ENCODE results near the gene AMOTL1.

Gene AMOTL1

DNA sequence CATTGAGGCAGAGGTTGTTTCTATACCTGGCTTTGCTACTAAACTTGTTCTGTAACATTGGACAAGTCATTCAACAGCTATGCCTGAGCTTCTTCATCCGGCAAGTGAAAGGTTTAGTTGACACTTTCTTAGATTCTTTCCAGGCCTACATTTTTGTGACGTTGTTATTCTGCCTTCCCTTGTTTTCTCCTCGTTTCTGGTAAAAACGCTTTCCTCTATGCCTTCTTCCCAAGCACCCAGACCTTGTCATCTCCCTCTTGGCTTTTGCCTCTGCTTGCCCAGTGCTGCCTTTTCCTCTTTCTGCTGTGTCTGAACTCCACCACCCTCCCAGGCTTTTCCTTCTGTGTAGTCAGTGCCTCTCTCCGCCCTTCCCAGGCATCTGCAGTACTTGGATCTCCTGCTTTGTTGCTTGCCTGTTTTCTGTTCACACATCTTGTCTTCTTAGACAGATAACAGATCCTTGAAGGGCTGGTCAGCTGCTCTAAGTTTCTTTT lies 1.4 kb upstream of the AMOTL1 start:
- TF ChIP-seq, protein P1, sequence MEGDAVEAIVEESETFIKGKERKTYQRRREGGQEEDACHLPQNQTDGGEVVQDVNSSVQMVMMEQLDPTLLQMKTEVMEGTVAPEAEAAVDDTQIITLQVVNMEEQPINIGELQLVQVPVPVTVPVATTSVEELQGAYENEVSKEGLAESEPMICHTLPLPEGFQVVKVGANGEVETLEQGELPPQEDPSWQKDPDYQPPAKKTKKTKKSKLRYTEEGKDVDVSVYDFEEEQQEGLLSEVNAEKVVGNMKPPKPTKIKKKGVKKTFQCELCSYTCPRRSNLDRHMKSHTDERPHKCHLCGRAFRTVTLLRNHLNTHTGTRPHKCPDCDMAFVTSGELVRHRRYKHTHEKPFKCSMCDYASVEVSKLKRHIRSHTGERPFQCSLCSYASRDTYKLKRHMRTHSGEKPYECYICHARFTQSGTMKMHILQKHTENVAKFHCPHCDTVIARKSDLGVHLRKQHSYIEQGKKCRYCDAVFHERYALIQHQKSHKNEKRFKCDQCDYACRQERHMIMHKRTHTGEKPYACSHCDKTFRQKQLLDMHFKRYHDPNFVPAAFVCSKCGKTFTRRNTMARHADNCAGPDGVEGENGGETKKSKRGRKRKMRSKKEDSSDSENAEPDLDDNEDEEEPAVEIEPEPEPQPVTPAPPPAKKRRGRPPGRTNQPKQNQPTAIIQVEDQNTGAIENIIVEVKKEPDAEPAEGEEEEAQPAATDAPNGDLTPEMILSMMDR (IDR thresholded peaks at IDR 0.05; ENCODE audit: low read depth, low read length) = no peak
- no peaks in the 10 kb centered on the region for H3K27me3 ChIP-seq (ENCODE audit: insufficient read depth, low read depth, severe bottlenecking)
- DNase-seq = no peak
- H3K36me3 ChIP-seq = peaks cover 17% of the 10 kb centered on the region
- no peaks in the 10 kb centered on the region for H3K9me3 ChIP-seq (ENCODE audit: severe bottlenecking)
- H3K27ac ChIP-seq = no peak overlapping the region
- H3K4me3 ChIP-seq (ENCODE audit: low read depth, low read length) = no peak overlapping the region

DNA sequence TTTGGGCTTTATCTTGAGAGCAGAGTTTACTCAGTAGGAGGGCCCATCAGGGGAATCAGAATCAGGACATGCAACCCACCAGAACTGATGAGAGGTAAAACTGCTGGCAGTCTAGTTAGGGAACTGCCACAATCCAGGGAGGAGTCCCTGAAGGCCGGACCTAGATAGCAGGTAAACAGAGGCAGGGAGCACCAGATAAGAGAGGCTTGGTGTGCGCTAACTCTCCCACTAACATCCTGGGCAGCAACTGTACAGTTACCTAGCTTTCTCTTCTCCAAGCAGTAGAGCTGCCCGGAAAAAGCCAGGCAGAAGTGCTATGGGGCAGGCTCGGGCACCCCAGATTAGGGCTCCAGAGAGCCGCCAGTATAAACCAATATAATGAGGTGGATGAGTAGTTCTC lies 865 bp upstream of the AMOTL1 start:
- Histone ChIP-seq H3K27ac (peak overlapping the region; percentile 96), H3K36me3 (peaks cover 17% of the 10 kb centered on the region), H3K4me3 (ENCODE audit: low read depth, low read length) (peak overlapping the region; percentile 91), H3K9me3 (ENCODE audit: severe bottlenecking) (no peaks in the 10 kb centered on the region), H3K27me3 (ENCODE audit: insufficient read depth, low read depth, severe bottlenecking) (no peaks in the 10 kb centered on the region)
- DNase-seq = no peak
- TF ChIP-seq, protein P1 (IDR thresholded peaks at IDR 0.05; ENCODE audit: low read depth, low read length) = no peak

DNA sequence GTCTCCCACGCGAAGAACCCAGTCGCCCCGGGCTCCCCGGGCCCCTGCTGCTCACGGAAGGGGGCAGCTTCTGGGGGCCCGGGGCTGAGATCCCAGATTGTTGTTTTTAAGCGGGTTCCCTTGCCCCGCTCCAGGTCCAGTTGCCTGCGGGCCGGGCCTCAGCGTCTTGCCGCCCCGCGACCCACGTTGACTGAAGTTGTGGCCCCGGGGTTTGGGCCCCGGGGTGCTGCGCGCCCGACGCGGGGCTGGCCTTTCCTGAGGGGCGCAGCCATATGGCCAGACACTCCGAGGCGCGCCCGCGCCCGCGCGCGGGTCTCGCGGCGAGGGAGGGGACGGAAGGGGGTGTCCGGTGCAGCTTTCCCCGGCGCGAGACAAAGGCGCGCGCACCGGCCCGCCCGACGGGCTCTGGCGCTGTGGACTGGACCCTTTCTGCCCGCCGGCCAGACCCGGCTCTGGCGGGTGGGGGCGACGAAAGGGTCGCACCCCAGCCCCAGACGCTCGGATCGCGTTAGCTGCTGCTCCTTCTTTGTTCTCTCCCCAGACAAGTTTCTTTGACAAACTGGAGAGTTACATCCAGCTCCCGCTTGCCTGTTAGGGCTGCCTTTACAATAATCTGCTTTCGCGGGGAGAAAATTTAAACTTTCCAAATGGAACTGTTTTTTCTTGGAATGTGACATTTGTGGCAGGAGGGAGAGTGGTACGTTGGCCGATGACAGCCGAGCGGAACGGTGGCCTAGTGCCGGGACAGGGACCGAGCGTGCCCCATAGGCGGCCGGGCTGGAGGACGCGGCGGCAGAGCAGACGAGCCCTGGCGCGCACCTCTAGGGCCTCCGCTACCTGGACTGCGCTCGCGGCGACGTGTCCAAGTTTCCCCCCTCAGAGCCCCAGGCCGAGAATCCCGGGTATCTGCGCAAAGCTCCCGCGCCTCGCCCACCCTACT lies 716 bp downstream of the AMOTL1 start:
- Histone ChIP-seq H3K36me3 (peaks cover 17% of the 10 kb centered on the region), H3K27me3 (ENCODE audit: insufficient read depth, low read depth, severe bottlenecking) (no peaks in the 10 kb centered on the region), H3K9me3 (ENCODE audit: severe bottlenecking) (no peaks in the 10 kb centered on the region), H3K4me3 (ENCODE audit: low read depth, low read length) (peak overlapping the region; percentile 91), H3K27ac (peak overlapping the region; percentile 96)
- peak; percentile 49 for DNase-seq
- TF ChIP-seq, protein P1 (IDR thresholded peaks at IDR 0.05; ENCODE audit: low read depth, low read length) = no peak

DNA sequence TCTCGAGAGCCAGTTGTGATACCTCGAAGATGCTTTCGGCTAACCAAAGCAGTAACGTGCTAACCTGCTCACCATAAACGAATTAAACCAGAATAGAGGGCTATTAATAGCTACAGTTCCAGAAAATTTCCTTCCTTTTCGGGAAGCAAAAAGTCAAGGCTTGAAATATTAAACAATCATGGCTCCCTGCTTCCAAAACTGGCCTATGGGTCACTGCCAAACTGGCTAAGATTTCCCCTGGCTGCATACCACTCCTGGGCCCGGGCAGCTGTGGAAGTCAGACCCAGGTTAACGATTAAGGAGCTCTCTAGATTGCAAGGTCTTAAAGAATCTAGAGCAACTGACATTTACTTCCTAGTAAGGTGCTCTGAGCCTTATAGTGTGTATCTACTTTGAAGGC lies 1.7 kb downstream of the AMOTL1 start:
- H3K36me3 ChIP-seq = peaks cover 17% of the 10 kb centered on the region
- TF ChIP-seq, protein P1 (IDR thresholded peaks at IDR 0.05; ENCODE audit: low read depth, low read length) = no peak
- DNase-seq = no peak
- H3K27ac ChIP-seq = peak overlapping the region; percentile 96
- H3K27me3 ChIP-seq (ENCODE audit: insufficient read depth, low read depth, severe bottlenecking) = no peaks in the 10 kb centered on the region
- no peaks in the 10 kb centered on the region for H3K9me3 ChIP-seq (ENCODE audit: severe bottlenecking)
- peak overlapping the region; percentile 91 for H3K4me3 ChIP-seq (ENCODE audit: low read depth, low read length)

DNA sequence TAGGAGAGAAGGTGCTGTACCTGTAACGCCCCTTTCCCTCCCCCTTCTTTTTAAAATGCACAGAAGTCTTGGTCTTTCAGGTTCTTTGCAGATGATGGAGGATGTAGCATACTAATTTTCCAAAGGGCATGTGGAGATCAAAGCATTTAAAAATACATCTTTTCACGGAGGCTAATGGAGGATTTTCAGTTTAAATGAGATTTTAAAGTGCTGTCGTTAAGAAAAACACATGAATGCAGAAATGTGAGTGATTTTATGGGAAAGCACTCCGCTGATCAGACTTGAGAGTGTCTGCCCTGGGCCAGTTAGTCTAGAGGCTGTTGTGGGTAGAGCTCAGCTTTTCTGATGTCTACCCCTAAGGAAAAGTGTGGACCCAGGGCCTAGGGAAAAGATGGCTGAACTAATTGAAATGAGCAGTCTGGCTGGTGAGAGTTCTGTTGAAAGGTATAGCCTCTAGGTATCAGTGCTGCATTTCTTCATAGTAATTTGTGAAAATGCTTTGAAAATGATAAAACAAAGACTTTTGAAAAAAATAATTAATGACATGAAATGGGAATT lies 2.5 kb downstream of the AMOTL1 start:
- no peak for DNase-seq

More for the DNA sequence above, 2.5 kb downstream of the AMOTL1 start:
- no peak overlapping the region for H3K27ac ChIP-seq
- no peak overlapping the region for H3K4me3 ChIP-seq (ENCODE audit: low read depth, low read length)
- H3K9me3 ChIP-seq (ENCODE audit: severe bottlenecking) = no peaks in the 10 kb centered on the region
- no peaks in the 10 kb centered on the region for H3K27me3 ChIP-seq (ENCODE audit: insufficient read depth, low read depth, severe bottlenecking)
- H3K36me3 ChIP-seq = peaks cover 17% of the 10 kb centered on the region
- TF ChIP-seq, protein P1 (IDR thresholded peaks at IDR 0.05; ENCODE audit: low read depth, low read length) = no peak
